Kidney glomerular epithelial cell (primary cell): ENCODE data around the gene PODNL1.
"Not testable (repeated sequence)": the region's sequence is repeated elsewhere in the genome, so short reads cannot be mapped to it uniquely, and the experiment has no call there.

ENCODE experiments used
- DNase-seq: peaks from one replicate; lab custom pipeline; 2025; lab: John Stamatoyannopoulos, UW

Gene PODNL1

DNA sequence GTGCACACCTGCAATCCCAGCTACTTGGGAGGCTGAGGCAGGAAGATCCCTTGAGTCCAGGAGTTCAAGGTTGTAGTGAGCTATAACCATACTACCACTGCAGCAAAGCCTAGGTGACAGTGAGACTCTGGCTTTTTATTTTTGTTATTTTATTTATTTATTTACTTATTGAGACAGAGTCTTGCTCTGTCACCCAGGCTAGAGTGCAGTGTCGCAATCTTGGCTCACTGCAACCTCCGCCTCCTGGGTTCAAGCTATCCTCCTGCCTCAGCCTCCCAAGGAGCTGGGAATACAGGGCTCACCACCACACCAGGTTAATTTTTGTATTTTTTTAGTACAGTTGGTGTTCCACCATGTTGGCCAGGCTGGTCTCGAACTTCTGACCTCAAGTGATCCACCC, 35.3 kb upstream of the PODNL1 start:
- not testable (repeated sequence) for DNase-seq

DNA sequence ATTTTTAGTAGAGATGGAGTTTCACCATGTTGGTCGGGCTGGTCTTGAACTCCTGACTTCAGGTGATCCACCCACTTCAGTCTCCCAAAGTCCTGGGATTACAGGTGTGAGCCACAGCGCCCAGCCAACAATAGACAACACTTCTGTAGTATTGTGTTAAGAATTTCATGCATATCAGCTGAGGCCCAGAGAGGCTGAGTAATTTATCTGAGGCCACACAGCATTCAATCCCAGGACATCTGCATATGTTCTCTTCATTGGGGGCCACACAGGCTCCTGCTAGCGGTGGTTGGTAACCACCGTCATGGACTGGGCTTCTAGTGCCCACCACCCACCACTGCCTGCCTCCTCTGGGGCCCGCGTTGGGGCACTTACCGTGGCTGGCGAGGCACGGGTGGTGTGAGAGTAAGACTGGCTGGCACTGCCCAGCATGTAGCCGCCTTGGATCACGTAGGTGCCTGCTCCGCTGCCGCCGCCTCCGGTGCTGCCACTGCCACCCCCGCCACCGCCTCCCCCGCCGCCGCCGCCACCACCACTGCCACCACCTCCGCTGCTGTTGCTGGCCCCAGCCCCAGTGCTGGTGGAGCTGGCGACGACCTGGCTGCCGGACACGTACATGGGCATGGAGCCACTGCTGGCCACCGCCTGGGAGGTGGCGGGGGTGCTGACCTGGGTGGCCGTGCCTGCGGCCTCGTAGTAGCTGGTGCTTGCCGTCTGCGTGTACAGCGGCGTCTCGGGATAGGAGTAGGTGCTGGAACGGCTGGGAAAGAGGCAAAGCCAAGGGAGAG, 34.3 kb upstream of the PODNL1 start:
- no peak for DNase-seq

DNA sequence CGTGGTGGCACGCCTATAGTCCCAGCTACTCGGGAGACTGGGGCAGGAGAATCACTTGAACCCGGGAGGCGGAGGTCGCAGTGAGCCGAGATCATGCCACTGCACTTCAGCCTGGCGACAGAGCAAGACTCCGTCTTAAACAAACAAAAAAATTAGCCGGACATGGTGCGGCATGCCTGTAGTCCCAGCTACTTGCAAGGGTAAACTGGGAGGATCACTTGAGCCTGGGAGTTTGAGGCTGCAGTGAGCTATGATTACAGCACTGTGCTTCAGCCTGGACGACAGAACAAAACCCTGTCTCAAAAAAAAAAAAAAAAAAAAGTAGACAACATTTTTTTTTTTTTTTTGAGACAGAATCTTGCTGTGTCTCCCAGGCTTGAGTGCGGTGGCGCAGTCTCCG, 33.7 kb upstream of the PODNL1 start:
- DNase-seq = not testable (repeated sequence)

GRCh38 chr19:13969897-13970296, 31.7 kb upstream of the PODNL1 start:
- DNase-seq = no peak

GRCh38 chr19:13968999-13969398, 30.8 kb upstream of the PODNL1 start:
- no peak for DNase-seq

DNA sequence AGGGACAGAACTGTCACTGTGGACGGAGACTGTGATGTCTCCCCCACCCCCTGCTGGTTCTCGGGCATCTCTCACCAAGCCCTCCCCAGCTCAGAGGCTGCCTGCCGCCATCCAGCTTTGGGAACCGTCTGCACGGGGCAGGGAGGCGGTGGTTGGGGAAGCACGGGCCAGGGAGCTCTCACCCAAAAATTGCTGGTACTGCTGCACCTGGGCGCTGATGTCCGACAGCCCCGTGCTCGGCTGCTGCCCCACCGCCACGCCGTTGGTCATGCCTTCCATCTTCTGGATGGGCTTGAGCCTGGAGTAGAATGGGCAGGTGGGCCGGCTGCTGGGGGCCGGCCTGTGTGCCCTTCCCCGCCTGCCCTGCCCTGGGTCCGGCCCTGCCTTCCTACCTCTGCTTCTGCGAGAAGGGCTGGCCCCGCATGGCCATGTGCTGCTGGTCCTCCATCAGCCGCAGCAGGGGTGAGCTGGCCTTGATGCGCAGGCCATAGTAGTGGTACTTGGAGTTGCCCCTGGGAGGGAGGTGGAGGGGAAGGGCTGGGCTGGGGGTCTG, 30.2 kb upstream of the PODNL1 start:
- DNase-seq = no peak

DNA sequence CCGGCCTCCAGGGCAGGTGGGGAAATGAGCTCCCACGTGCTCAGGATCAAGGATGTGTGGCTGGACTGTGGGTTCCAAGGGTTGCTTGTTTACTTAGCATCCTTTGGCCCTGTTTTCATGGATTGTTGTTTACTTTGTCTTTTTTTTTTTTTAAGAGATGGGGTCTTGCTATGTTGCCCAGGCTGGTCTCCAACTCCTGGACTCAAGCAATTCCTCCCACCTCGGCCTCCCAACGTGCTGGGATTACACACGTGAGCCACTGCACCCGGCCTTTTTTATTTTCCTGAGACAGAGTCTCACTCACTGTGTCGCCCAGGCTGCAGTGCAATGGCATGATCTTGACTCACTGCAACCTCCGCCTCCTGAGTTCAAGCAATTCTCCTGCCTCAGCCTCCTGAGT, 29.0 kb upstream of the PODNL1 start:
- not testable (repeated sequence) for DNase-seq

DNA sequence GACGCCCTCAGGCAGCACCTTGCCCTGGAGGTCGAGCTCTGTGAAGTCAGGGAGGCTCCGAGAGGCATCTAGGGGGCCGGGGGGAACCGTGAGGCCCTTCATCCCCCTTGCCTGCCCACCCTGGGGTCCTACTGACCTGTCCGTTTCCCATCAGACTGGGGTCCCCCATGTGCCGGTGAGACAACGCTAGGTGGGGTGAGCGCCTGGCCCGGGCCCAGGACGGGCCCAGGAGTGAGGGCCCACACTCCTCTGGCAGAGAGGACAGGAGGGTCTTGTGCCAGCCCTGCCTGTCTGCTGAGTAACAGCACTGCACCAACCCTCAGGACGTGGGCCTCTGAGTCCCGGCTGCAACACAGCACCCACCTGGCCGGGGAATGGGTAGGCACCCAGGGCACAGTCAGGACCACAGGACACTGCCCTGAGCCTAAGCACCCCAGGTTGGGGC, 28.5 kb upstream of the PODNL1 start:
- no peak for DNase-seq

DNA sequence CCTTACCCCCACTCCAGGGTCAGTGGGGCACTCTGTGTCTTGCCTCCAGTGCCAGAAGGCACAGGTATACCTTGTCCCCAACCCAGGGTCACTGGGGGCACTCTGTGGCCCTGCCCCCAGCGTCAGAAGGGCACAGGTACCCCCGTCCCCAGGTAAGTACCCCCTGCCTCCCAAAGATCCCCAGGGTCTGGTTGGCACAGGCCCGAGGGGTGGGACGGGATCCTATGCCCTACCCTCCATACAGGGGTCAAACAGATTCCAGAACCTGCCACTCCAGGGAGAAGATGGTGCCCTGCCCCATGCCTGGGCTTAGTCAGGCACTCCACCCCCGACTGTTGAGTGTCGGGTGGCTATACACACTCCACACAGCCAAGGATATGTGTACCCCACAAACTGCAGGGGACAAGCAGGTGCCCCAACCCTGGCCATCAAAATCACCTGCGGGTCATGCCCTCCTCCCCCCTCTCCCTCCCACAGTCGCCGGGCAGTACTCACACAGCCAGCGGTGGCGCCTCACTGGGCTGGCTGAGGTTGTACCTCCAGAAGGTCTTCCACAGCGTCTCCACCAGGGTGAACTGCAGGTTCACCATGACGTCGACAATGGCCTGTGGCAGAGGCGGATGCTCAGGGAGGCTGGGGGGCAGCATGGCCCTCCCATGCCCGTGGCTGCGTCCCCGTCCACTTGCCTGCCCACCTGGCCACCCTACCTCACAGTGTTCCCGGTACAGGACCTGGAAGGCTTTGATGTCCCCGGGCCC, 27.9 kb upstream of the PODNL1 start:
- DNase-seq = no peak

GRCh38 chr19:13965377-13965896, 27.2 kb upstream of the PODNL1 start:
- no peak for DNase-seq

DNA sequence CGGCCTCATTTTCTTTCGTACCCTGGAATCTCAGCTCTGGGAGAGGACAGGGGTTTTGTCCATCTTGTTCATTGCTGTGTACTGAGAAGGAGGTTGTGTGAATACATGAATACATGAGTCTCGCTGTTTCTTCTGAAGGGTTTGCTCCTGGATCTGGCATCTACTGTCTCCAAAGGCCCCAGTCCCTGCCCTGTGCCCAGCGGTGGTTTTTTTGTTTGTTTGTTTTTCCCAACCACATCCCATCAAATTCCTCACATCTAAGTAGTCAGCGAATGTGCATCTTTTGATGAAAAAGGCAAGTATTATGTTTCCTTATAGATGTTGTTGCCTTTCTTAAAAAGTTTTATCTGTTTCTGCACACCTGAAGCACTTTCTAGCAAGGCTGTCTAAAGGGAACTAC, 26.6 kb upstream of the PODNL1 start:
- no peak for DNase-seq

- no peak for DNase-seq
Observed at GRCh38 chr19:13963603-13964105, 25.4 kb upstream of the PODNL1 start.

GRCh38 chr19:13962699-13963602, 24.7 kb upstream of the PODNL1 start:
- DNase-seq = no peak

- no peak for DNase-seq
Observed at GRCh38 chr19:13961826-13962698, 23.8 kb upstream of the PODNL1 start.

GRCh38 chr19:13960863-13961784, 22.9 kb upstream of the PODNL1 start:
- no peak for DNase-seq

GRCh38 chr19:13959962-13960862, 22.0 kb upstream of the PODNL1 start:
- DNase-seq = no peak

- no peak for DNase-seq
Observed at GRCh38 chr19:13959141-13959961, 21.1 kb upstream of the PODNL1 start.
